Nephron progenitor cell (in vitro differentiated cells): ENCODE measurements around the gene LENEP.

ENCODE experiments used
- DNase-seq: peaks from one replicate; pipeline ENCODE4 v3.0.0; 2021
- H3K27ac Mint-ChIP-seq: 2 replicates; pipeline ENCODE4 v1.8.0; 2021; ENCODE audit warnings: mild to moderate bottlenecking, moderate library complexity, mixed read lengths
- H3K27me3 Mint-ChIP-seq: 2 replicates; pipeline ENCODE4 v1.8.0; 2021; ENCODE audit warnings: mild to moderate bottlenecking, low read depth, mixed read lengths; ENCODE audit not compliant: poor library complexity
- H3K36me3 Mint-ChIP-seq: 2 replicates; pipeline ENCODE4 v1.8.0; 2021; ENCODE audit warnings: low read depth, mixed read lengths
- H3K4me1 Mint-ChIP-seq: 2 replicates; pipeline ENCODE4 v1.8.0; 2021; ENCODE audit warnings: mixed read lengths
- H3K4me3 Mint-ChIP-seq: 2 replicates; pipeline ENCODE4 v1.8.0; 2021; ENCODE audit warnings: mild to moderate bottlenecking, moderate library complexity, mixed read lengths
- H3K9me3 Mint-ChIP-seq: 2 replicates; pipeline ENCODE4 v1.8.0; 2021; ENCODE audit warnings: mild to moderate bottlenecking, moderate library complexity, mixed read lengths
- CTCF ChIP-seq: fragments of 200-600 bp; sonication (generic); IDR thresholded peaks from 2 replicates; pipeline ENCODE4 v1.5.0; 2021; ENCODE audit warnings: antibody characterized with exemption

Gene LENEP

GRCh38 chr1:154962156-154962749, 31.1 kb upstream of the LENEP start:
- no peak for TF ChIP-seq CTCF
- Mint-ChIP-seq H3K27me3 (no peaks in the 10 kb centered on the region), H3K4me3 (peak overlapping the region; percentile 89), H3K9me3 (no peaks in the 10 kb centered on the region), H3K36me3 (peaks cover 34% of the 10 kb centered on the region), H3K4me1 (peaks cover 44% of the 10 kb centered on the region), H3K27ac (peak overlapping the region; percentile 94)
- no peak for DNase-seq

GRCh38 chr1:154962795-154963330, 30.5 kb upstream of the LENEP start:
- no peak for DNase-seq
- TF ChIP-seq CTCF: no peak
- Mint-ChIP-seq H3K36me3 (peaks cover 40% of the 10 kb centered on the region), H3K27ac (peak overlapping the region; percentile 59), H3K9me3 (no peaks in the 10 kb centered on the region), H3K4me3 (peak overlapping the region; percentile 89), H3K4me1 (peaks cover 41% of the 10 kb centered on the region), H3K27me3 (no peaks in the 10 kb centered on the region)

GRCh38 chr1:154963643-154964042, 29.7 kb upstream of the LENEP start:
- no peak for DNase-seq
- Mint-ChIP-seq H3K36me3 (peaks cover 42% of the 10 kb centered on the region), H3K9me3 (no peaks in the 10 kb centered on the region), H3K4me1 (peaks cover 49% of the 10 kb centered on the region), H3K4me3 (no peak overlapping the region), H3K27ac (peak overlapping the region; percentile 79), H3K27me3 (no peaks in the 10 kb centered on the region)
- TF ChIP-seq CTCF: no peak

GRCh38 chr1:154964359-154964758, 29.0 kb upstream of the LENEP start:
- no peak for DNase-seq
- Mint-ChIP-seq H3K27me3 (no peaks in the 10 kb centered on the region), H3K36me3 (peaks cover 42% of the 10 kb centered on the region)

GRCh38 chr1:154966111-154966510, 27.3 kb upstream of the LENEP start:
- Mint-ChIP-seq H3K27ac (no peak overlapping the region), H3K4me3 (no peak overlapping the region), H3K4me1 (peaks cover 57% of the 10 kb centered on the region), H3K36me3 (peaks cover 42% of the 10 kb centered on the region), H3K9me3 (no peaks in the 10 kb centered on the region), H3K27me3 (no peaks in the 10 kb centered on the region)
- DNase-seq: no peak
- no peak for TF ChIP-seq CTCF

More at GRCh38 chr1:154964359-154964758, 29.0 kb upstream of the LENEP start:
- Mint-ChIP-seq H3K4me1 (peaks cover 56% of the 10 kb centered on the region), H3K4me3 (no peak overlapping the region), H3K9me3 (no peaks in the 10 kb centered on the region), H3K27ac (peak overlapping the region; percentile 78)
- TF ChIP-seq CTCF: no peak
